ENCODE results near the gene RPS5. TPM values are rescaled to one million over a fixed set of nuclear protein-coding genes. Genes with fewer than 3 reads are reported as not detected.
A peak's percentile ranks its signal among the peaks of the same experiment; 100 is the strongest.

Gene RPS5
- total RNA-seq, 1 donor, result 1,183 TPM

DNA sequence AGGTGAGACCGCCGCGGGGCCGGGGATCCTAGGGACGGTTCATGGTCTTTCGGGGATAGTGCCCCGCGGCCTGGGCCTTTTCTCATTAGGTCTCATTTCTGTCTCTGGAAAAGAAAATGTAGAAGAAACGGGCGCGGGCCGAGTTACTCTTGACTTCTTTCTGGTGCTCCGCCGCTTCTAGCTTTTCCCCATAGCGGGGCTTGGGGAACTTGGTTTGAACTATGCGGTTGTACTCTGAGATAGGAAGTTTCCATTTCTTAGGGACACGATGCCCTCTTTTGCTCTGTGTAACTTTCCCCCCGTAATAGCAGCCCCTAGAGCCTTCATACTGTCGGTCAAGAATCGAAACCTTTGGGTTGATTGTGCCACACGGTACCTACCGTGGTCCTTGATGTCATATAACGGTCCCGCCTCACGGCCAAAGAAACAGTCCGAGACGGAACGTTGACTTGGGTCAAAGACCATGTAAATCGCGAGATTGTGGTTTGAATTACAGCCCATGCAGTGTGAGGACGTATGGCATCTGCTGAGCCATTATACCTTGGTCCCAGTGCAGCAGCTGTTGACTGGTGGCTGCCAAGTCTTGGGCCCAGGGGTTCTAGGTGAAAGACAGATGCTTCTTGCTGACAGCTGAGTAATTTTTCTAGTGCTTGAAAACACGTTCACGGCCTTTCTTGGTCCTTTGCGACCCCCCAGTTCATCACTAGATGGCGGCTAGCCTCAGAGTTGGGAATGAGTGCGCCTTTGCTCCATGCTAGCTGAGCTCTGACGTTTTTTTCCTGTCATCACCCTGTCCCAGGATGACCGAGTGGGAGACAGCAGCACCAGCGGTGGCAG, 487 bp downstream of the RPS5 start:
- TF ChIP-seq, protein P1, sequence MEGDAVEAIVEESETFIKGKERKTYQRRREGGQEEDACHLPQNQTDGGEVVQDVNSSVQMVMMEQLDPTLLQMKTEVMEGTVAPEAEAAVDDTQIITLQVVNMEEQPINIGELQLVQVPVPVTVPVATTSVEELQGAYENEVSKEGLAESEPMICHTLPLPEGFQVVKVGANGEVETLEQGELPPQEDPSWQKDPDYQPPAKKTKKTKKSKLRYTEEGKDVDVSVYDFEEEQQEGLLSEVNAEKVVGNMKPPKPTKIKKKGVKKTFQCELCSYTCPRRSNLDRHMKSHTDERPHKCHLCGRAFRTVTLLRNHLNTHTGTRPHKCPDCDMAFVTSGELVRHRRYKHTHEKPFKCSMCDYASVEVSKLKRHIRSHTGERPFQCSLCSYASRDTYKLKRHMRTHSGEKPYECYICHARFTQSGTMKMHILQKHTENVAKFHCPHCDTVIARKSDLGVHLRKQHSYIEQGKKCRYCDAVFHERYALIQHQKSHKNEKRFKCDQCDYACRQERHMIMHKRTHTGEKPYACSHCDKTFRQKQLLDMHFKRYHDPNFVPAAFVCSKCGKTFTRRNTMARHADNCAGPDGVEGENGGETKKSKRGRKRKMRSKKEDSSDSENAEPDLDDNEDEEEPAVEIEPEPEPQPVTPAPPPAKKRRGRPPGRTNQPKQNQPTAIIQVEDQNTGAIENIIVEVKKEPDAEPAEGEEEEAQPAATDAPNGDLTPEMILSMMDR (IDR thresholded peaks at IDR 0.05; ENCODE audit: insufficient read depth, low read depth, low read length), result no peak
- DNase-seq (ENCODE audit: low read depth), result no peak
- peak overlapping the region; percentile 84 for H3K4me3 ChIP-seq (ENCODE audit: low read depth, low read length)

DNA sequence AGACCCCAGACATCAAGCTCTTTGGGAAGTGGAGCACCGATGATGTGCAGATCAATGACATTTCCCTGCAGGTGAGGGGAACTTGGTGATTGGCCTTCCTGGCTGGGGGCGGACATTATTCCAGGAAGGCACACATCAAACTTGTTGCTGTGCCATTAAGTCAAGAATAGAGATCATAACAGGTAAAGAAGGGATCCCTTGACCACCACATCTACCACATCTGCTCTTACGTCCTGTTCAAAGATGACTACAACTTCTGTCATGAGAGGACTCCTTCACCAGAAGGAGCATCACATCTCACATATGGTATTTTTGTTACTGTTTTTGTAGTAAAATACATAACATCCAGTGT, 1.1 kb downstream of the RPS5 start:
- TF ChIP-seq, protein P1 (IDR thresholded peaks at IDR 0.05; ENCODE audit: insufficient read depth, low read depth, low read length), result no peak
- H3K4me3 ChIP-seq (ENCODE audit: low read depth, low read length), result peak overlapping the region; percentile 84
- DNase-seq (ENCODE audit: low read depth), result no peak

DNA sequence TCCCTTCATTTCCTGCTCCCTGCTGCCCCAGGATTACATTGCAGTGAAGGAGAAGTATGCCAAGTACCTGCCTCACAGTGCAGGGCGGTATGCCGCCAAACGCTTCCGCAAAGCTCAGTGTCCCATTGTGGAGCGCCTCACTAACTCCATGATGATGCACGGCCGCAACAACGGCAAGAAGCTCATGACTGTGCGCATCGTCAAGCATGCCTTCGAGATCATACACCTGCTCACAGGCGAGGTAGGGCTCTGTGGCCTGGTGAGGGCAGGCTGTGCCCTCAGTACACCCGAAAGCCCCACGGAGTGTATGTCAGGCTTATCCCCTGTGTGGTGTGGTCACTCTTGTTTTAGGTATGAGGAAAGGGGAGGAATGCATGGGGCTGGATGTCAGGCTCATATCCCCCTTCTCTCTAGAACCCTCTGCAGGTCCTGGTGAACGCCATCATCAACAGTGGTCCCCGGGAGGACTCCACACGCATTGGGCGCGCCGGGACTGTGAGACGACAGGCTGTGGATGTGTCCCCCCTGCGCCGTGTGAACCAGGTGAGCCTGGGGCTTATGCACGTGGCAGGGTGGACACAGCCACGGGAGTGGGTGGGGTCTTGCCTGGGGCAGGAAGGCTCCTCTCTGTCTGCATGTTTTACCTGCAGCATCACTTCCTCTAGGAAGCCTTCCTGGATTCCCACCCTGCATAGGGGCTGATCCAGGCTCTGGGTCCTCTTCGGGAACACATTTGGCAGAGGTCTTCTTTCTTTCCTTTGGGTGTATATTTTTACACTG, 6.1 kb downstream of the RPS5 start:
- TF ChIP-seq, protein P1 (IDR thresholded peaks at IDR 0.05; ENCODE audit: insufficient read depth, low read depth, low read length), result no peak
- no peak for DNase-seq (ENCODE audit: low read depth)
- H3K4me3 ChIP-seq (ENCODE audit: low read depth, low read length), result no peak overlapping the region

DNA sequence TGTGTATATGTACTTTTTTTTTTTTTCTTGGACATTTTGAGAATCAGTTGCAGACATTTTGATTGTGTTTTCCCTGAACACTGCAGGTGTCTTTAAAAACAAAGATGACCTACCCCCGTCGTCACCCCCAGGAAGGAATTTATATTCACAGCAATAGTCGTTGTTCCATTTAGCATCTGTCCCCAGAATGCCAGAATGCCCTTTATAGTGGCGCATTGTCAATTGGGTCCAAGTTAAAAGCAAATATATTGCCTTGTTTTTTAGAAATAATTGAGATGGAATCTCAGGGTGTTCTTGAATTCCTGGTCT, 6.6 kb downstream of the RPS5 start:
- DNase-seq (ENCODE audit: low read depth), result no peak
- TF ChIP-seq, protein P1 (IDR thresholded peaks at IDR 0.05; ENCODE audit: insufficient read depth, low read depth, low read length), result no peak
- no peak overlapping the region for H3K4me3 ChIP-seq (ENCODE audit: low read depth, low read length)

DNA sequence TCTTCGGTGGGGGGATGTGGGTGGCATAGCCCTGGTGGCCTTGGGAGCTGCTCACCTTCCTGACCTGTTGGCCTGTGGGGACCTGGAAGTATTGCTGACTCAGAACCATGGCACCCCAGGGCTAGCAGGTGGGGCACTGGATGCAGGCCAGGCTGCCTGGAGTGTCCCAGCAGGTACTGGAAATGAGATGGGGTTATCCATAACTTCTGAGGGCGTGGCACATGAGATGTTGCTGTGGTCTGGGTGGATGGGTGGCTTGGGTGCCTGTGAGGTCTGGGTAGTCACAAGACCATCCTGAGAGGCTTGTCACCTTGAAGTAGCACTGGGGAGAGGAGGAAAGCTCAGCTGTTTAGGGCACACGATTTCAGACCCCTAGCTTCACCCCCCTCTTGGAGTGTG, 7.8 kb downstream of the RPS5 start:
- TF ChIP-seq, protein P1 (IDR thresholded peaks at IDR 0.05; ENCODE audit: insufficient read depth, low read depth, low read length), result no peak
- DNase-seq (ENCODE audit: low read depth), result no peak
- no peak overlapping the region for H3K4me3 ChIP-seq (ENCODE audit: low read depth, low read length)

DNA sequence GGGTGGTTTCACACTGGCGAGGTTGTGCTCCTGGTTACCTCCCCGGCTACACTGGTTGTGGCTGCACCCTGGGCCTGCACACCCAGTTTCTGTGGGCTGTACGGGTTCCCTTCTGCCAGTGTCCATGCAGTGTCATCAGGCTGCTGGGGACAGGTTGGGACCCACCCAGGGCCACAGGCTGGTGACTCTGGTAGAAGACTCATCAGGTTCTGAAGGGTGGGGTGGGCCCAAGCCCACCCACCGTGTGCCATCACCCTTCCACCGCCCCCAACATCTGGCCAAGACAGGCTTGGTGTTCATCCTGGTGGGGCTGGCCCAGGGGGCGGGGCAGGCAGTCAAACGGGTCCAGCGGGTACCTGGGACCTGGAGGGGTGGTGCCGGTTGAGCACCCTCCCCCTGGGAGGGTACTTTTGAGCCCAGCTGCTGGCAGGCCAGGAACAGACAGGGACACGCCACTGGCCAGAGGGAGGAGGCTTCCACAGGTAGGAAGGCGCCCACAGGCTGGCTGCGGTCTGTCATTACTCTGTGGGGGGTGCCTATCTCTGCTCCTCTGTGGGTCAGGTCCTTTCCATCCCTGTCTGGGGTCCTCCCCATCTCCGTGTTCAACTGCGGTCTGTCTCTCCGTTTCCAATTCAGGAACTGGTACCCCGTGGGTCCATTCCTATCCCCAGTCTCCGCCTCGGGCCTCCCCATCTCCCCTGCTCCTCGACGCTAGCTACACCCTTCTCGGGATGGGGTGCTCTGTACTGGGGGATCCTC, 8.3 kb downstream of the RPS5 start, which contains the start of gene RNF225:
Gene RNF225 (plus strand): TSS at position 437 of the 759 bp plus-strand sequence. CDS start 434 bp downstream, outside the sequence.
- DNase-seq (ENCODE audit: low read depth), result no peak
- TF ChIP-seq, protein P1 (IDR thresholded peaks at IDR 0.05; ENCODE audit: insufficient read depth, low read depth, low read length), result no peak
- H3K4me3 ChIP-seq (ENCODE audit: low read depth, low read length), result no peak within 1 kb of the TSS

Data from fibroblast of villous mesenchyme (primary cell).